HuH-7 (cell line): ENCODE results near the gene PLCH2.

Experiments used
- DNase-seq: peaks from one replicate; pipeline ENCODE4 v3.0.0; 2011; ENCODE audit warnings: low spot score

PLCH2 gene

GRCh38 chr1:2479618-2480017 is 3.5 kb downstream of the PLCH2 start:
- no peak for DNase-seq

DNA sequence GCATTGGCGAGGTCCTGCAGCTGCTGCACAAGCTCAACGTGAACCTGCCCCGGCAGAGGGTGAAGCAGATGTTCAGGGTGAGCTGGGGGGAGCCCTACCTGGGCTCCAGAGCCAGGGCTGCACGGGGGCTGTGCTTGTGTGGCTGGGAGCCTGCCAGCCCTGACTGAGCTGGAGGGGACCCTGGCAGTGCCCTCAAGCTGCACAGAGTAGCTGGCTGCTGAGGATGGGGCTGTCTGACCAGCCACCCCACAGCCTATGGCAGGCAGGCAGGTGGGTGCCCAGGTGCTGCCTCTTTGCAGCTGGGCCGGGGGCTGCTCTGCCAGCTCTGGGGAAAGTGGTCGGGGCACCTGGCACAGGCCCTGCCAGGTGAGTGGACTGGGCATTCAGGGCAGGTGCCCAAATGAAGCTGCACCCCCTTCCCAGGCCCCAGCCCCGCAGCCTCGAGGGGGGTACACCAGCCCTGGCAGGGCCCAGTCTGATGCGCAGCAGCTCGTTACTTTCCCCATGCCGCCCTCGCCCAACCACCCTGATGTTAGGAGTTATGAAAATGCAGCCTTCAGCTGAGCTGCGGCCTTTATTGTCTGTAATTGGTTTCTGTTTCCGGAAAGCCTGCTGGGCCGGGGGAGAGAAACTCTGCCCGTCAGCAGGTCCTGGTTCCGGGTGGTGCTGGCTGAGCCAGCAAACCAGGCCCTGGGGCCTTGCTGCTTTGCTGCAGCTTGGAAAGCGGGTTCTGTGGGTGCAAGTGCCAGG is 4.3 kb downstream of the PLCH2 start:
- DNase-seq: no peak

DNA sequence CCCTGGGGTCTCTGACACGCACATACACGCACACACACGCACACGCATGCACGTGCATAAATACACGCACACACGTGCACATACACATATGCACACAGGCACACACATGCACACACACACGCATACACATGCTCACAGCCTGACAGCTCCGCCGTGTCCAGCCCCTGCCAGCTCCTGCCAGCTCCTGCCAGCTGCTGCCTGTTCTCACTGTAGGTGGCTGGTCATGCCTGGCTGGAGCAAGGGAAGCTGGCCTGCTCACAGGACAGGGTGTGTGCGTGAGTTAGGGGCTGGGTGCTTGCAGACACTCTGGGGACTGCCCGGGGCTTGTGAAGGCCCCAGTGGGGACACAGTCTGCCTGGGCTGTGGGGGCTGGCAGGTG is 4.9 kb downstream of the PLCH2 start:
- DNase-seq: no peak

DNA sequence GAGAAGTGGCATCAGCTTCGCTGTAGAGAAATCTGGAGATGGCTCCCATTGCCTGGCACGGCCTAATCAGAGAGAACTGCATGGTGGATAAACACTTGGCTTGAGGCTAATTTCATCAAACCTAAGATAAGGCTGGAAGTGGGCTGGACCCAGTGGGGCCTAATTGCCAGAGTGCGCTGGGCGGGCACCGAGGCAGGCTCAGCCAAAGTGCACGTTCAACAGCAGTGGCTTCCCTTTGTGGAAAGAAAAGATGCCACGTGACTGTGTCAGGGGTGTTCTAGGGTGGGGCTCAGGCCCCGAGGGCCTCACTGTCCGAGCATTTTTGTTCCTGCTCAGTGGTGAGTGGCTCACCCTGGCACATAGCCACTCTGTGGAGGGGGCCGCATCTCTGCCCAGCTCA is 5.8 kb downstream of the PLCH2 start:
- DNase-seq: no peak

DNA sequence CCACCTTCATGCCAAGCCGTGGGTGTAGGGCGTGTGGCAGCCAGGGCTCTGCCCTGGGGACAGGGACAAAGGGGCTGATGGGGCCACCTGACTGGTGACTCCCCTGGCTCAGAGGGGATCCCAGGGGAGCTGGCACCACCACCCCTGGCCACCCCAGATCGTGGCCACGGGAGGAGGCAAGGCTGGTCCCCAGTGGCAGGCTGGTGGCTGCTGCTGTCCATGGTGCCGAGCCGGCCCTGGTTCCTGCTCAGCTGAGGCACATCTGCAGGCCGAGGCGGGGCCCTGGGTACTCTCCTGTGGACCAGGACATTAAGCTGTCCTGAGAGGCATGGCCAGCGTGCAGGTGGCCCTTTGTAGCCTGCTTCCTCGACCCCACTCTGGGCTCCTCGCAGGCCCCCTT is 6.5 kb downstream of the PLCH2 start:
- no peak for DNase-seq

- DNase-seq: no peak
Measured at GRCh38 chr1:2483026-2483425, 6.9 kb downstream of the PLCH2 start.

DNA sequence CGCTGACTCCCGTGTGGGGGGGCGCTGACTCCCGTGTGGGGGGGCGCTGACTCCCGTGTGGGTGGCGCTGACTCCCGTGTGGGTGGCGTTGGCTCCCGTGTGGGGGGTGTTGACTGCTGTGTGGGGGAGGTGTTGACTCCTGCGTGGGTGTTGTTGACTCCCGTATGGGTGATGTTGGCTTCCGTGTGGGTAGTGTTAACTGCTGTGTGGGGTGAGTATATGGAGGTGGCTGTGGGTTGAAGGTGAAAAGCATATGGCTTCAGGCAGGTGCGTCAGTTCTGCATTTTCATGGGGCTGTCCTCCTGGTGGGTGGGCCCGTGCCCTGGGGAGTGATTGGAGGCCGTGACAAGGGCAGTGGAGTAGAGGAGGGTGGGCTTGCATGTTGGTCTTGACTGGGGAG is 7.9 kb downstream of the PLCH2 start:
- DNase-seq: no peak

- no peak for DNase-seq
Measured at GRCh38 chr1:2486041-2486440, 10.0 kb downstream of the PLCH2 start.

- DNase-seq: no peak
Measured at GRCh38 chr1:2486558-2486957, 10.5 kb downstream of the PLCH2 start.

DNA sequence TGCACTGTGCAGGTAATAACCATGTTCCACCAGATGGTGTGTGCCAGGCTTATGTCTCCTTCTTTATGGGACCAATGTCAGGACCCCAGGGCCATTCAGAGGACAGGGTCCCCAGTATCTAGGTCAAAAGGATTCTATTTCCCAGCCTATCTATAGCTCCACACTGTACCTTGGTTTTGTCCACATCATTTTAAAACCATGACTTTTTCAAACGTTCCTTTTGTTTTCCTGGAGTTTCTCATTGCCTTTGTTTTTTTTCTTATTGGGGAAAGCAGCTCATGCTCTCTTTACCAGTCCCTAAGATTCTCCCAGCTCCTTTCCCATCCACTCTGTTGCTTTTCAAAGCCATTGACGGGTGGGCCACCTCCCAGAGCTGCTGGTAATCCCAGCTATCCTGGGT is 12.6 kb downstream of the PLCH2 start:
- no peak for DNase-seq

GRCh38 chr1:2489615-2490014 is 13.5 kb downstream of the PLCH2 start:
- DNase-seq: no peak

GRCh38 chr1:2492091-2492490 is 16.0 kb downstream of the PLCH2 start:
- DNase-seq: no peak

DNA sequence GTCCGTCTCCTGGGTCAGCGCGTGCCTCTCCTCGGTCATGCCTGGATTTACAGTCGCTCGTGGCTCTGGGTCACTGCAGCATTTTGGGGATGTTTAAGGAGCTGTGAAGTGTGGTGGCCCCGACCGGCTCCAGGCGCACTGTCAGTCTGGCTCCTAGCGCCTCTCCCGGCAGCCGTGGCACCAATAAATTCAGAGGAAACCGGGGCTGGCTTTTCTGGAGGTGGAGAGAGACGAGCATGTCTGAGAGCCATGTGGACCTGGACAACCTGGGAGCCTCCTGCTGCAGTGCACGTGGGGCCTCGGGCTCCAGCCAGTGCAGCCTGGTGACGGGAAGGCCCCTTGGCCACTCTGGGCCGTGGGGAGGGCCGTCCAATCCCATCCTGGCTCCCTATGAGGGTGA is 17.1 kb downstream of the PLCH2 start:
- no peak for DNase-seq

- no peak for DNase-seq
Measured at GRCh38 chr1:2493691-2494322, 17.7 kb downstream of the PLCH2 start.

GRCh38 chr1:2494323-2494693 is 18.2 kb downstream of the PLCH2 start:
- DNase-seq: peak; percentile 90

DNA sequence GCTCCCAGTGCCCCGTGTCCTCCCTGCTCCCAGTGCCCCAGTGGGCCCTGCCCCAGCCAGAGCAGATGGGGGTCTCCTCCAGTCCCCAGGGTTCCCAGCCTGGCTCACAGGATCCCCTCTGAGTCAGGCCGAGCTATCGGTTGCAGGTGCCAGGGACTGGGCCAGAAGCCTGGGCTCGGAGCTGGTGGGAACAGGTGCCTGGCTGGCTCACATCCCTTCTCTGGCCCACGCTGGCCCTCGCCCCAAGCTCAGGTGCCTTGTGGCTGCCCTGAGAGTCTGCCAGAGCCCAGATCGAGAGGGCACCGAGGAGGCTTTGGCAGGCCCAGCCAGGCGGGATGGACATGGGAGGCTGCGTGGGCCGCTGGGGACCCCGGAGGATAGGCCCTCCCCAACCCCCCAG is 18.9 kb downstream of the PLCH2 start:
- DNase-seq: no peak

DNA sequence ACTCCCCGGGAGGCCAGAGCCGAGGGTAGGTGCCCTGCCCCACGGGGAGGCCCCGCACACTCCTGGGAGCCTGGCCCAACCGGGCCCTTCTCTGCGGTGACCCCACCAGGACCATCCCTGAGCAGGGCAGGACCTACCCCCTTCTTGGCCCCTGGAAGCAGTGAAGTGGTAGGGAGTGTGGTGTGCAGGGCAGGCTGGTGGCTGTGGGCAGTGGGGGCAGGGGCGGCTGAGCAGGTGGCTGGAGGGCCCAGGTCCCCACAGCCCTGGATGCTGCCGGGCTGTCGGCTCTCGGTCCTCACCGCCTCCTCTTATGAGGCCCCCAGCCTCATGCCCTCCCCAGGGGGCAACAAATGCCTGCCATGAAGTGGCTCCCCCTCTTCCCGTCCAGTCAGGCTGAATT is 19.5 kb downstream of the PLCH2 start:
- no peak for DNase-seq

DNA sequence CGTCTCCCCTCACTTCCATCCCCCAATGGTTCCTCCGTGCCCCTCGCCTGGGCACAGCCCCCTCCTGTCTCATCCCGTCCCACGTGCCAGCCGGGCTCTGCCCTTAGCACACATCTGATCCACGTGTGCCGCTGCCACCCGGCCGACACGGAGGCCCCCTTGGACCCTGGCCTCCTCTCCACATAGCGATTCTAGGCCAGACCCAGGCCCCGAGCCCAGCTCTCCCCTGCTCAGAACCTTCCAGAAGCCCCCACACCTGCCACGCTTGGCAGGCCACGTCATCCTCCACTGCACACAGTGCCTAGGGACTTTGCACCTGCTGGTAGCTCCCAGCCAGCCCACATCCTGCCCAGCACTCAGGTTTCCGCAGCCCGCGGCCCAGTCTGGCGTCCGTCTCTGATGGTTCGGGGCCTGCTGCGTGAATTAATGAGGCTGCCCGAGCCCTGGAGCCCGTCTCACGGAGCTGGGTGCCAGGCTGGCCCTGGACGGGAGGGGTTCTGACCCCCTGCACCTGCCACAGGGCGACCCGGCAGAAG is 20.1 kb downstream of the PLCH2 start:
- no peak for DNase-seq

- no peak for DNase-seq
Measured at GRCh38 chr1:2496746-2497145, 20.7 kb downstream of the PLCH2 start.

DNA sequence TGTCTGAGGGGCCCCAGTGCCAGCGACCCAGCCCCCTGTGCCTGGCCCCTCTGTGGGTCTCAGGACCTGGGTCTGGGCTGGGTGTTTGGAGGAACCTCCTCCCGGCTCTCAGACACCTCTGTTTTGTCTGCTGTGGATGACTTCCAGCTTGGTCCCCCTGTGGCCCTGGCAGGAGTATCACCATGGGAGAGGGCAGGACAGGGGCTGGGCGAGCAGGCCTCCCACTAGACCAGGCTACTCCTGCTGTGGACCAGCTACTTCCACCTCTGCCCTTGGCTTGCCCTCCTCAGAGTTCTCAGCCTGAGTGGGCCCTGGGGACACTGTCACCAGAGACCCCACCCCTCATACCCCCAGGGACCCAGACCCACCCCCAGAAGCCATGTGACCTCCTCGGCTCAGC is 21.8 kb downstream of the PLCH2 start:
- no peak for DNase-seq

GRCh38 chr1:2498648-2499047 is 22.6 kb downstream of the PLCH2 start:
- DNase-seq: no peak

DNA sequence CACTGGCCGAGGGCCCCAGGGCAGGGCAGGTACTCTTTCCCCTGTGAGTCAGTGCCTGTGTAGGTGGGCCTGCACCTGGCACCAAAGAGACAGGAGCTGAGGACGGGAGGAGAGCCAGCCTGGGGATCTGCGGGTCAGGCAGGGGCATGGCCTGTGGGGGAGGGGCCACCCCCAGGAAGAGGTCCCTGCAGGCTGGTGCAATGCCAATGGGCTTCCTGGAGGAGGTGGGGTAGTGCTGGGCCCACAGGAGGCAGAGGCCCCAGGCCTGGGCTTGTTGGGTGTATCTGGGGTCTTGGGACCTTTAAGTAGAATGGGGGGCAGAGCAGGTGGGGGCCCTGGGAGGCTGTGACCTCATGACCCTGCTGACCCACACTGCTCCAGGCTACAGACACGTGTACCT is 23.2 kb downstream of the PLCH2 start:
- DNase-seq: no peak

DNA sequence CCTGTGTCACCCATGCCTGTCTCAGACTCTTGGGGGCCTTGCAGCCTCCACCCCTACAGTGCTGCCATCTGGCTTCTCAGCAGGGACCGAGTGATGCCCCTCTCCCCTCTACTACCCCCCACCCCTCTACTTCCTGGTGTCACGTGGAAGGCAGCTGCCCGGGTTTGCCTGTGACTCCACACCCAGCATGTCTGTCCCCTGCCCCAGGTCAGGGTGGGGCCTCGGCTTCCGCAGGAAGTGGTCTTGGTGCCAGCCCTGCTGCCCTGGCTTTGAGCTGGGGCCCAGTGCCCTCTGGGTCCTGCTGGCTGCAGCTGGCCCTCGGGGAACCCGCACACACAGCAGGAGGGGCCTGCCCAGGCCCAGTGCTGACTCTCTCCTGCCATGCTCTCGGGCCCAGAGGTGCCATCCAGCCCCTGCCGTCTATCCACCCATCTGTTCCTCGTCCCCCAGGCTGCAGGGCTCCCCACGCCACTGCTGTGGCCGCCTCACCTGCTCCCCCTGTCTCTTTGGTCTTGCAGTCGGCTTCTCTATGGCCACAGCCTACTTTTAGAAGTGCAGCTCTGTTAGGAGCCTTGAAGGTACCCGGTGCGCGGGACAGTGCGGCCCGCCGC is 24.0 kb downstream of the PLCH2 start:
- DNase-seq: no peak
